IMR-90 (cell line): ENCODE results near the gene ZSCAN30. TPM values are rescaled to one million over a fixed set of nuclear protein-coding genes. Genes with fewer than 3 reads are reported as not detected.
A peak's percentile ranks its signal among the peaks of the same experiment; 100 is the strongest.

Source experiments
- ATAC-seq: fragments of 200-7000 bp; cut with Tn5 transposase; 2 replicates; pipeline ENCODE4 v1.9.1; 2020; ENCODE audit warnings: low read depth, mild to moderate bottlenecking, moderate library complexity
- BruUV-seq: library from RNA; stranded (reverse); fragments of 400-500 nt; replicated peaks from 2 replicates; lab custom pipeline; 2021; lab: Mats Ljungman, UMichigan
- CTCF ChIA-PET: fragments of 300-600 bp; formaldehyde crosslinking; extraction: SDS; loops from one replicate; lab custom pipeline; 2021; ENCODE audit warnings: antibody characterized with exemption; lab: Yijun Ruan, JAX
- POLR2A ChIA-PET: fragments of 300-600 bp; sonication (Branson Sonifier 250); formaldehyde crosslinking; loops from one replicate; lab custom pipeline; 2022; ENCODE audit warnings: antibody characterized with exemption; ENCODE audit not compliant: unreplicated experiment; lab: Charles Lee
- DNase-seq: peaks from one replicate; pipeline ENCODE4 v3.0.0; 2013
- H2AFZ ChIP-seq: replicated peaks from 2 replicates; pipeline ENCODE3; 2013; ENCODE audit warnings: low read length, mild to moderate bottlenecking; ENCODE audit not compliant: poor library complexity
- H2AK5ac ChIP-seq: 2 replicates; pipeline ENCODE4 v1.6.1; 2013; ENCODE audit warnings: low read depth, low read length, inconsistent platforms
- H2AK9ac ChIP-seq: replicated peaks from 2 replicates; pipeline ENCODE3; 2013; ENCODE audit warnings: mild to moderate bottlenecking, low read depth, low read length, moderate library complexity; ENCODE audit not compliant: poor library complexity
- H2BK120ac ChIP-seq: 2 replicates; pipeline ENCODE4 v1.6.1; 2013; ENCODE audit warnings: low read depth, low read length, inconsistent platforms
- H2BK15ac ChIP-seq: 3 replicates; pipeline ENCODE4 v1.6.1; 2013; ENCODE audit warnings: low read depth, low read length, inconsistent platforms
- H2BK20ac ChIP-seq: 2 replicates; pipeline ENCODE4 v1.6.1; 2013; ENCODE audit warnings: low read depth, mild to moderate bottlenecking, inconsistent platforms, low read length, moderate library complexity
- H2BK5ac ChIP-seq: 2 replicates; pipeline ENCODE4 v1.6.1; 2013; ENCODE audit warnings: mild to moderate bottlenecking, low read depth, low read length, inconsistent platforms; ENCODE audit not compliant: poor library complexity, severe bottlenecking
- H3K14ac ChIP-seq: replicated peaks from 2 replicates; pipeline ENCODE4 v1.6.1; 2013; ENCODE audit warnings: low read depth, low read length, inconsistent platforms
- H3K18ac ChIP-seq: 2 replicates; pipeline ENCODE4 v1.6.1; 2013; ENCODE audit warnings: low read depth, low read length, control low read depth
- H3K23ac ChIP-seq: 2 replicates; pipeline ENCODE4 v1.6.1; 2013; ENCODE audit warnings: low read depth, low read length, inconsistent platforms
- H3K27ac ChIP-seq: 2 replicates; pipeline ENCODE4 v1.5.1; 2013; ENCODE audit warnings: mild to moderate bottlenecking, control low read depth, low read length; ENCODE audit not compliant: insufficient read depth
- H3K27me3 ChIP-seq: 2 replicates; pipeline ENCODE4 v1.6.1; 2013; ENCODE audit warnings: low read length; ENCODE audit not compliant: control insufficient read depth, insufficient read depth
- H3K36me3 ChIP-seq: 2 replicates; pipeline ENCODE4 v1.6.1; 2013; ENCODE audit warnings: low read length, mixed read lengths; ENCODE audit not compliant: control insufficient read depth, insufficient read depth
- H3K4ac ChIP-seq: 2 replicates; pipeline ENCODE4 v1.6.1; 2013; ENCODE audit warnings: low read depth, low read length, inconsistent platforms
- H3K4me1 ChIP-seq: 2 replicates; pipeline ENCODE4 v1.6.1; 2013; ENCODE audit warnings: low read length, mixed read lengths; ENCODE audit not compliant: control insufficient read depth, insufficient read depth
- H3K4me2 ChIP-seq: 2 replicates; pipeline ENCODE4 v1.6.1; 2013; ENCODE audit warnings: low read depth, mild to moderate bottlenecking, control low read depth, low read length, moderate library complexity
- H3K4me3 ChIP-seq: 2 replicates; pipeline ENCODE4 v1.5.1; 2013; ENCODE audit warnings: low read depth, mild to moderate bottlenecking, control low read depth, low read length, moderate library complexity; ENCODE audit not compliant: insufficient read depth
- H3K56ac ChIP-seq: 2 replicates; pipeline ENCODE4 v1.6.1; 2013; ENCODE audit warnings: low read length, inconsistent platforms; ENCODE audit not compliant: insufficient read depth; ENCODE audit errors: extremely low read depth
- H3K79me1 ChIP-seq, 2 experiments: 2 replicates each; pipeline ENCODE4 v1.6.1; 2013; ENCODE audit warnings: low read length in 2 of 2, inconsistent platforms in 1 of 2, low read depth in 1 of 2
- H3K9ac ChIP-seq: 2 replicates; pipeline ENCODE4 v1.6.1; 2013; ENCODE audit warnings: low read depth, low read length, control low read depth
- H3K9me1 ChIP-seq: 2 replicates; pipeline ENCODE4 v1.6.1; 2013; ENCODE audit warnings: low read length, inconsistent platforms; ENCODE audit not compliant: insufficient read depth
- H3K9me3 ChIP-seq: 2 replicates; pipeline ENCODE4 v1.6.1; 2013; ENCODE audit warnings: low read length; ENCODE audit not compliant: control insufficient read depth, insufficient read depth
- H4K20me1 ChIP-seq: 2 replicates; pipeline ENCODE4 v1.6.1; 2013; ENCODE audit warnings: low read length, inconsistent platforms; ENCODE audit not compliant: insufficient read depth
- H4K5ac ChIP-seq: 2 replicates; pipeline ENCODE4 v1.6.1; 2013; ENCODE audit warnings: mild to moderate bottlenecking, low read depth, low read length, control low read depth
- H4K8ac ChIP-seq, 2 experiments: 2 replicates each; pipeline ENCODE4 v1.6.1; 2013; ENCODE audit warnings: low read depth in 2 of 2, low read length in 2 of 2, control low read depth in 1 of 2, inconsistent platforms in 1 of 2
- H4K91ac ChIP-seq: 2 replicates; pipeline ENCODE4 v1.6.1; 2013; ENCODE audit warnings: low read depth, low read length, inconsistent platforms; ENCODE audit not compliant: insufficient read depth
- CEBPB ChIP-seq: IDR thresholded peaks from 2 replicates; pipeline ENCODE4 v1.6.1; 2012; ENCODE audit warnings: low read depth, low read length, improper control_type of control experiment
- CHD1 ChIP-seq: IDR thresholded peaks from 2 replicates; pipeline ENCODE4 v1.6.1; 2012; ENCODE audit warnings: low read depth, low read length, improper control_type of control experiment
- MAFK ChIP-seq: IDR thresholded peaks from 2 replicates; pipeline ENCODE4 v1.6.1; 2012; ENCODE audit warnings: low read depth, low read length, improper control_type of control experiment
- MAZ ChIP-seq: IDR thresholded peaks from 2 replicates; pipeline ENCODE4 v1.6.1; 2012; ENCODE audit warnings: low read depth, mild to moderate bottlenecking, low read length, improper control_type of control experiment, moderate library complexity, borderline replicate concordance
- MXI1 ChIP-seq: IDR thresholded peaks from 2 replicates; pipeline ENCODE4 v1.6.1; 2012; ENCODE audit warnings: low read depth, mild to moderate bottlenecking, low read length, moderate library complexity, borderline replicate concordance
- NFE2L2 ChIP-seq: fragments of 150-350 bp; IDR thresholded peaks from 2 replicates; pipeline ENCODE4 v1.6.1; 2016; ENCODE audit warnings: low read depth, mild to moderate bottlenecking, low read length
- POLR2A ChIP-seq: IDR thresholded peaks from 2 replicates; pipeline ENCODE4 v1.6.1; 2012; ENCODE audit warnings: mild to moderate bottlenecking, low read depth, low read length
- RFX5 ChIP-seq: IDR thresholded peaks from 2 replicates; pipeline ENCODE4 v1.8.0; 2012; ENCODE audit warnings: low read depth, mild to moderate bottlenecking, low read length, moderate library complexity
- WGBS, 2 experiments: methylation state at CpG; one replicate each; pipeline versions ENCODE4 v1.1.5 to v1.1.7; 2013; ENCODE audit warnings: missing lambda C conversion rate in 2 of 2; ENCODE audit not compliant: insufficient read length in 1 of 2; ENCODE audit errors: extremely low coverage in 2 of 2; 5-methylcytosine and 5-hydroxymethylcytosine counted together
- dilution Hi-C: fragments of 300-500 bp; cut with HindIII; formaldehyde crosslinking; loops from one replicate; pipeline ENCODE4 v1.14.3; 2018; ENCODE audit warnings: low sequenced_read_pairs; ENCODE audit not compliant: unreplicated experiment
- in situ Hi-C: fragments of 300-500 bp; cut with MboI; formaldehyde crosslinking; loops from 3 replicates; pipeline ENCODE4 v1.14.3; 2019; ENCODE audit warnings: low sequenced_read_pairs, inconsistent platforms, mixed read lengths
- intact Hi-C: fragments of 100-400 bp; cut with micrococcal nuclease; formaldehyde crosslinking; loops from 2 replicates; pipeline ENCODE4 v1.10.0; 2022
- polyA plus RNA-seq, 3 experiments: library from polyadenylated mRNA; depleted of rRNA; stranded (reverse); fragments of >200 nt; gene quantifications; 2 replicates each; pipeline ENCODE4 v1.2.3, GENCODE V29; 2012; ENCODE audit warnings: low replicate concordance in 1 of 3
- total RNA-seq: library from RNA; depleted of rRNA; stranded (reverse); fragments of >200 nt; gene quantifications from 2 replicates; pipeline ENCODE4 v1.2.3, GENCODE V29; 2012

ZSCAN30 gene
- total and polyA plus RNA-seq, 2 of the 4 experiments (the other 2 are of a cell fraction), result 9.9 to 17.7 TPM

DNA sequence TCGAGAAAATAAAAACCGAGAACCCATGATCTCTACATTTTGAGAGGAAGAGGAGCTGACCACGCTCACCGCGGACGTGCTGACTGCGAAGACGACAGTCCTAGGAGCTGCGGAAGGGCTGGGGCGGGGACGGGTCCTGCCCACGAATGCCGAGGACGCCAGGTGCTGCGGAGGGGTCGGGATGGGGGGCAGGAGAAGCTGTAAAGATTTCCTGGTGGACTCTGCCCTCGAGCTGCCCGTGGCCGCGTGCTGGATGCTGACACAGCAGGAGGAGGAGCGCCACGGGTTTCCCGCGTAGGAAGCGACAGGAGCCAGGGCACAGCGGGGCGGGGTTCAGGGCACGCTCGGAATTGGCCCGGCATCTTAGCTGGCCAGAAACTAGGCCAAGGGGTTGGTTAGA lies 22.2 kb downstream of the ZSCAN30 start:
- Histone ChIP-seq H3K4me2 (no peak overlapping the region), H2AK9ac (no peak overlapping the region), H3K9me3 (peaks cover 23% of the 10 kb centered on the region), H3K27me3 (no peaks in the 10 kb centered on the region), H2BK20ac (no peak overlapping the region), H4K20me1 (no peaks in the 10 kb centered on the region), H4K5ac (no peak overlapping the region), H3K36me3 (peaks cover 19% of the 10 kb centered on the region), H3K9me1 (no peaks in the 10 kb centered on the region), H3K14ac (no peak overlapping the region), H4K8ac (no peak overlapping the region), H2AK5ac (no peak overlapping the region), H3K4ac (no peak overlapping the region), H3K56ac (no peak overlapping the region), H3K18ac (no peak overlapping the region), H2BK120ac (no peak overlapping the region), H2BK5ac (no peak overlapping the region), H3K23ac (no peak overlapping the region), H3K27ac (no peak overlapping the region), H2BK15ac (no peak overlapping the region), H3K4me3 (no peak overlapping the region), H4K91ac (no peak overlapping the region), H3K4me1 (no peaks in the 10 kb centered on the region), H3K79me1 (peaks cover 6 to 8% of the 10 kb centered on the region in 2 experiments; a peak in 2 of 4 replicates), H3K9ac (no peak overlapping the region), H2AFZ (peak overlapping the region; percentile 18)
- ChIA-PET CTCF (no interaction called here), POLR2A (no interaction called here)
- in situ Hi-C loops, result no loop called here
- WGBS, 2 experiments, result 75% methylated on average over 12 of the region's 30 CpGs; no CpG with 5 or more reads in 1 of the 2 experiments
- TF ChIP-seq CHD1 (no peak), MAFK (no peak), RFX5 (no peak), NFE2L2 (no peak), MAZ (no peak), MXI1 (no peak), POLR2A (no peak), CEBPB (no peak)
- no TSS peak for BruUV-seq
- ATAC-seq (no peak), DNase-seq (no peak)
- dilution Hi-C loops, result no loop called here
- intact Hi-C loops, result no loop called here
